ENCODE measurements around the gene PARP1.

DNA sequence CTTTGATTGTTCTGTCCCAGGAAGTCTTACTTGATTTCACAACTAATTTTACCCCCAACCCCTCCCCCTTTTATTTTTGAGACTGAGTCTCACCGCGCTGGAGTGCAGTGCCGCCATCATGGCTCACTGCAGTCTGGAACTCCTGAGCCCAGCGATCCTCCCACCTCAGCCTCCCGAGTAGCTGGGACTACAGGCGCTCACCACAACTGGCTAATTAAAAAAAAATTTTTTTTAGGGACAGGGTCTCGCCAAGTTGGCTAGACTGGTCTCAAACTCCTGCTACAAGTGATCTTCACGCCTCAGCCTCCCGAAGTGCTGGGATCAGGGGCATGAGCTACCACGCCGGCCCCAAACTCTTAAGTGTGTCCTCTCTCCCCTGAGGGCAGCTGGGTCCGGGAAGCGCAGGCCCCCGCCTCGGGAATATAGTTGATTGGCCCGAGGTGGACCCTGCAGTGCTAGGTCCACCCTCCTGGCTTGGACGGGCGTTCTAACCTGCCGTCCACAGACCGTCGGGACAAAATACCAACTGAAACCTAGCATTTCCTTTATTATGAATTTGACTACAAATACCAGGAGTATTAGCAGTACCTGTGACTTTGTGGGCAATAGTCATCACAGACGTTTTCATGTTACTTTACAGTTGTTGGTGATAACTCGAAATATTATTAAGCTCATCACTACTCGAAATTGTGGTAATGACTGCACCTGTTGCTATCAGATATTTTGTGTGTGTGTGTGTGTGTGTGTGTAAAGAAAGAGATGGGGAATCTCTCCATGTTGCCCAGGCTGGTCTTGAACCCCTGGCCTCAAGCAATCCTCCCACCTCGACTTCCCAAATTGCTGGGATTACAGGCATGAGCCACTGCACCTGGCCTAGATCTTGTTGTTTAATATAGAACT, 642 bp upstream of the PARP1 start:
- no peak for TF ChIP-seq SPI1 (IDR thresholded peaks at IDR 0.05; ENCODE audit: low read depth, low read length)
- no peak for TF ChIP-seq POLR2AphosphoS5 (IDR thresholded peaks at IDR 0.05; ENCODE audit: low read depth, low read length)

All from GM12891 (cell line).